ENCODE measurements around the gene NUMBL. TPM values are rescaled to one million over a fixed set of nuclear protein-coding genes. Genes with fewer than 3 reads are reported as not detected.

The NUMBL gene
- total and polyA plus RNA-seq, 4 experiments from 2014 or later = 0.35 to 20.2 (median 8.7) TPM

- CTCF ChIA-PET (ENCODE audit: partially characterized antibody) = no interaction called here
- Mint-ChIP-seq H3K9me3 (no peaks in the 10 kb centered on the region), H3K27me3 (no peaks in the 10 kb centered on the region), H3K4me1 (peaks cover under 1 to 2% (median 1%) of the 10 kb centered on the region in 4 donors), H3K4me3 (no peak overlapping the region), H3K36me3 (peaks cover 4 to 9% of the 10 kb centered on the region in 2 donors), H3K27ac (no peak overlapping the region)
- H3K36me3 ChIP-seq (ENCODE audit: insufficient read depth, low read length) = no peaks in the 10 kb centered on the region
- POLR2A ChIA-PET (ENCODE audit: partially characterized antibody) = interaction anchor here (0.6 to 0.8 kb wide), 2 partner anchors 126 to 439 kb away, joined by 3 read pairs; no protein-coding TSS in a partner anchor
- intact Hi-C loops (cut with micrococcal nuclease) = no loop called here
- no peak for DNase-seq
- no peaks in the 10 kb centered on the region for H3K27me3 ChIP-seq (ENCODE audit: insufficient read depth, low read length)
- H3K4me1 ChIP-seq (ENCODE audit: insufficient read depth, low read length) = peaks cover 8% of the 10 kb centered on the region
- no peak overlapping the region for H3K27ac ChIP-seq (ENCODE audit: low read depth, low read length)
- H3K9me3 ChIP-seq (ENCODE audit: control insufficient read depth in 1 of 2, low read length in 2 of 2) = no peaks in the 10 kb centered on the region
- no peak overlapping the region for H3K4me3 ChIP-seq (ENCODE audit: low read length in 2 of 2)
Observed at GRCh38 chr19:40685563-40685962, 4.9 kb downstream of the NUMBL start.

GRCh38 chr19:40685016-40685526 is 5.4 kb downstream of the NUMBL start:
- POLR2A ChIA-PET (ENCODE audit: partially characterized antibody) = interaction anchor here (0.8 kb wide), 1 partner anchor 127 kb away, joined by 3 read pairs; no protein-coding TSS in a partner anchor

GRCh38 chr19:40684280-40684679 is 6.2 kb downstream of the NUMBL start:
- H3K36me3 ChIP-seq (ENCODE audit: insufficient read depth, low read length) = no peaks in the 10 kb centered on the region
- Mint-ChIP-seq H3K27ac (peak overlapping the region in 1 of 7 donors; percentile 26), H3K36me3 (peaks cover 4 to 13% of the 10 kb centered on the region in 2 donors), H3K9me3 (no peaks in the 10 kb centered on the region), H3K4me3 (no peak overlapping the region), H3K27me3 (no peaks in the 10 kb centered on the region), H3K4me1 (peaks cover 0 to 2% (median under 1%) of the 10 kb centered on the region in 4 donors)
- no peaks in the 10 kb centered on the region for H3K27me3 ChIP-seq (ENCODE audit: insufficient read depth, low read length)
- H3K9me3 ChIP-seq (ENCODE audit: control insufficient read depth in 1 of 2, low read length in 2 of 2) = no peaks in the 10 kb centered on the region
- no peaks in the 10 kb centered on the region for H3K4me1 ChIP-seq (ENCODE audit: insufficient read depth, low read length)
- H3K4me3 ChIP-seq (ENCODE audit: low read length in 2 of 2) = no peak overlapping the region
- no peak overlapping the region for H3K27ac ChIP-seq (ENCODE audit: low read depth, low read length)
- ChIA-PET CTCF (ENCODE audit: partially characterized antibody) (interaction anchor here (1.6 kb wide), 1 partner anchor 21 kb away, joined by 5 read pairs; no protein-coding TSS in a partner anchor), POLR2A (ENCODE audit: partially characterized antibody) (interaction anchor here (1.5 kb wide), 1 partner anchor 21 kb away, joined by 4 read pairs; no protein-coding TSS in a partner anchor)
- no peak for DNase-seq
- intact Hi-C loops (cut with micrococcal nuclease) = no loop called here

More at GRCh38 chr19:40685016-40685526, 5.4 kb downstream of the NUMBL start:
- no peaks in the 10 kb centered on the region for H3K9me3 ChIP-seq (ENCODE audit: control insufficient read depth in 1 of 2, low read length in 2 of 2)
- Mint-ChIP-seq H3K4me3 (no peak overlapping the region), H3K27me3 (no peaks in the 10 kb centered on the region), H3K4me1 (peaks cover 0 to 2% (median under 1%) of the 10 kb centered on the region in 4 donors), H3K36me3 (peaks cover 4 to 9% of the 10 kb centered on the region in 2 donors), H3K9me3 (no peaks in the 10 kb centered on the region), H3K27ac (peak overlapping the region in 1 of 7 donors; percentile 18)
- CTCF ChIA-PET (ENCODE audit: partially characterized antibody) = no interaction called here
- H3K27me3 ChIP-seq (ENCODE audit: insufficient read depth, low read length) = no peaks in the 10 kb centered on the region
- H3K4me3 ChIP-seq (ENCODE audit: low read length in 2 of 2) = no peak overlapping the region
- H3K27ac ChIP-seq (ENCODE audit: low read depth, low read length) = no peak overlapping the region
- intact Hi-C loops (cut with micrococcal nuclease) = no loop called here
- H3K36me3 ChIP-seq (ENCODE audit: insufficient read depth, low read length) = no peaks in the 10 kb centered on the region
- peaks cover 5% of the 10 kb centered on the region for H3K4me1 ChIP-seq (ENCODE audit: insufficient read depth, low read length)
- DNase-seq = no peak

GRCh38 chr19:40683437-40683836 is 7.0 kb downstream of the NUMBL start:
- Mint-ChIP-seq H3K4me3 (no peak overlapping the region), H3K36me3 (peaks cover 6 to 16% of the 10 kb centered on the region in 2 donors), H3K4me1 (peaks cover 0 to 2% (median under 1%) of the 10 kb centered on the region in 4 donors), H3K9me3 (no peaks in the 10 kb centered on the region), H3K27ac (peak overlapping the region in 1 of 7 donors; percentile 30), H3K27me3 (no peaks in the 10 kb centered on the region)
- no peak for DNase-seq
- H3K4me3 ChIP-seq (ENCODE audit: low read length in 2 of 2) = no peak overlapping the region
- CTCF ChIA-PET (ENCODE audit: partially characterized antibody) = interaction anchor here (0.7 to 1.6 kb wide), 2 partner anchors 20 to 142 kb away, joined by 3 to 5 read pairs; no protein-coding TSS in a partner anchor
- H3K27me3 ChIP-seq (ENCODE audit: insufficient read depth, low read length) = no peaks in the 10 kb centered on the region
- no peak overlapping the region for H3K27ac ChIP-seq (ENCODE audit: low read depth, low read length)
- intact Hi-C loops (cut with micrococcal nuclease) = no loop called here
- H3K4me1 ChIP-seq (ENCODE audit: insufficient read depth, low read length) = no peaks in the 10 kb centered on the region
- no peaks in the 10 kb centered on the region for H3K9me3 ChIP-seq (ENCODE audit: control insufficient read depth in 1 of 2, low read length in 2 of 2)
- POLR2A ChIA-PET (ENCODE audit: partially characterized antibody) = interaction anchor here (1.5 kb wide), 1 partner anchor 20 kb away, joined by 4 read pairs; no protein-coding TSS in a partner anchor
- H3K36me3 ChIP-seq (ENCODE audit: insufficient read depth, low read length) = no peaks in the 10 kb centered on the region

GRCh38 chr19:40682431-40682964 is 8.0 kb downstream of the NUMBL start:
- H3K4me3 ChIP-seq (ENCODE audit: low read length in 2 of 2) = no peak overlapping the region
- H3K27ac ChIP-seq (ENCODE audit: low read depth, low read length) = no peak overlapping the region
- Mint-ChIP-seq H3K4me3 (no peak overlapping the region), H3K27me3 (no peaks in the 10 kb centered on the region), H3K36me3 (peaks cover 14 to 22% of the 10 kb centered on the region in 2 donors), H3K9me3 (no peaks in the 10 kb centered on the region), H3K4me1 (peaks cover 0 to 2% (median under 1%) of the 10 kb centered on the region in 4 donors), H3K27ac (no peak overlapping the region)
- no peaks in the 10 kb centered on the region for H3K27me3 ChIP-seq (ENCODE audit: insufficient read depth, low read length)
- POLR2A ChIA-PET (ENCODE audit: partially characterized antibody) = no interaction called here
- H3K4me1 ChIP-seq (ENCODE audit: insufficient read depth, low read length) = no peaks in the 10 kb centered on the region
- H3K9me3 ChIP-seq (ENCODE audit: control insufficient read depth in 1 of 2, low read length in 2 of 2) = no peaks in the 10 kb centered on the region
- CTCF ChIA-PET (ENCODE audit: partially characterized antibody) = interaction anchor here (0.7 to 1.6 kb wide), 2 partner anchors 19 to 141 kb away, joined by 3 to 5 read pairs; no protein-coding TSS in a partner anchor
- intact Hi-C loops (cut with micrococcal nuclease) = no loop called here
- H3K36me3 ChIP-seq (ENCODE audit: insufficient read depth, low read length) = no peaks in the 10 kb centered on the region
- no peak for DNase-seq

- peaks cover 14 to 27% of the 10 kb centered on the region in 2 donors for H3K36me3 Mint-ChIP-seq
- POLR2A ChIA-PET (ENCODE audit: partially characterized antibody) = no interaction called here
Observed at GRCh38 chr19:40681039-40681438, 9.4 kb downstream of the NUMBL start.

GRCh38 chr19:40677156-40677555 is 13.3 kb downstream of the NUMBL start:
- no peaks in the 10 kb centered on the region for H3K36me3 ChIP-seq (ENCODE audit: insufficient read depth, low read length)
- peaks cover 10 to 21% of the 10 kb centered on the region in 2 donors for H3K36me3 Mint-ChIP-seq
- H3K27ac Mint-ChIP-seq = no peak overlapping the region
- H3K27me3 ChIP-seq (ENCODE audit: insufficient read depth, low read length) = no peaks in the 10 kb centered on the region
- DNase-seq = no peak
- H3K4me1 ChIP-seq (ENCODE audit: insufficient read depth, low read length) = no peaks in the 10 kb centered on the region
- no peaks in the 10 kb centered on the region for H3K9me3 Mint-ChIP-seq
- H3K4me3 ChIP-seq (ENCODE audit: low read length in 2 of 2) = no peak overlapping the region
- intact Hi-C loops (cut with micrococcal nuclease) = no loop called here
- no peak overlapping the region for H3K27ac ChIP-seq (ENCODE audit: low read depth, low read length)
- no peaks in the 10 kb centered on the region for H3K27me3 Mint-ChIP-seq
- H3K4me1 Mint-ChIP-seq = peaks cover 0 to 1% (median 0%) of the 10 kb centered on the region in 4 donors
- POLR2A ChIA-PET (ENCODE audit: partially characterized antibody) = no interaction called here
- no peaks in the 10 kb centered on the region for H3K9me3 ChIP-seq (ENCODE audit: control insufficient read depth in 1 of 2, low read length in 2 of 2)
- CTCF ChIA-PET (ENCODE audit: partially characterized antibody) = interaction anchor here (0.6 kb wide), 1 partner anchor 673 kb away, joined by 3 read pairs; no protein-coding TSS in a partner anchor
- no peak overlapping the region for H3K4me3 Mint-ChIP-seq

More at GRCh38 chr19:40681039-40681438, 9.4 kb downstream of the NUMBL start:
- Histone ChIP-seq H3K36me3 (ENCODE audit: insufficient read depth, low read length) (no peaks in the 10 kb centered on the region), H3K4me1 (ENCODE audit: insufficient read depth, low read length) (no peaks in the 10 kb centered on the region), H3K27ac (ENCODE audit: low read depth, low read length) (no peak overlapping the region), H3K9me3 (ENCODE audit: control insufficient read depth in 1 of 2, low read length in 2 of 2) (no peaks in the 10 kb centered on the region), H3K4me3 (ENCODE audit: low read length in 2 of 2) (no peak overlapping the region), H3K27me3 (ENCODE audit: insufficient read depth, low read length) (no peaks in the 10 kb centered on the region)
- intact Hi-C loops (cut with micrococcal nuclease) = no loop called here
- CTCF ChIA-PET (ENCODE audit: partially characterized antibody) = no interaction called here
- Mint-ChIP-seq H3K4me3 (no peak overlapping the region), H3K27ac (peak overlapping the region in 1 of 7 donors; percentile 41), H3K4me1 (peaks cover 0 to 2% (median under 1%) of the 10 kb centered on the region in 4 donors), H3K27me3 (no peaks in the 10 kb centered on the region), H3K9me3 (no peaks in the 10 kb centered on the region)
- DNase-seq = no peak
